KG1 (cell line): ENCODE results near the gene DCP1B.
"Not testable (repeated sequence)": the region's sequence is repeated elsewhere in the genome, so short reads cannot be mapped to it uniquely, and the experiment has no call there.

ENCODE experiments used
- DNase-seq: peaks from one replicate; lab custom pipeline; 2025; lab: John Stamatoyannopoulos, UW

DCP1B gene

GRCh38 chr12:1977109-1977508, 27.1 kb downstream of the DCP1B start:
- no peak for DNase-seq

GRCh38 chr12:1974812-1975211, 29.4 kb downstream of the DCP1B start:
- no peak for DNase-seq

- no peak for DNase-seq
These were observed 31.4 kb downstream of the DCP1B start for GRCh38 chr12:1972856-1973317.

- no peak for DNase-seq
These were observed 32.0 kb downstream of the DCP1B start for GRCh38 chr12:1972260-1972659.

- DNase-seq, result no peak
These were observed 33.8 kb downstream of the DCP1B start for GRCh38 chr12:1970331-1970900.

- DNase-seq, result no peak
These were observed 37.6 kb downstream of the DCP1B start for GRCh38 chr12:1966561-1967226.

- no peak for DNase-seq
These were observed 38.3 kb downstream of the DCP1B start for GRCh38 chr12:1965916-1966315.

- no peak for DNase-seq
These were observed 41.9 kb downstream of the DCP1B start for GRCh38 chr12:1962051-1963020.

GRCh38 chr12:1956716-1957115, 47.5 kb downstream of the DCP1B start:
- no peak for DNase-seq

GRCh38 chr12:1949771-1950470, 54.3 kb downstream of the DCP1B start:
- no peak for DNase-seq

GRCh38 chr12:1948883-1949282, 55.4 kb downstream of the DCP1B start:
- DNase-seq, result no peak

- no peak for DNase-seq
These were observed 57.2 kb downstream of the DCP1B start for GRCh38 chr12:1947081-1947480.

GRCh38 chr12:1946296-1946695, 58.0 kb downstream of the DCP1B start:
- DNase-seq, result no peak

- DNase-seq, result not testable (repeated sequence)
These were observed 58.8 kb downstream of the DCP1B start for GRCh38 chr12:1945502-1945901.

GRCh38 chr12:1939801-1940607, 64.3 kb downstream of the DCP1B start:
- DNase-seq, result no peak

- no peak for DNase-seq
These were observed 64.9 kb downstream of the DCP1B start for GRCh38 chr12:1939331-1939730.

- DNase-seq, result no peak
These were observed 66.6 kb downstream of the DCP1B start for GRCh38 chr12:1937481-1938224.

- no peak for DNase-seq
These were observed 67.6 kb downstream of the DCP1B start for GRCh38 chr12:1936406-1937320.

GRCh38 chr12:1935700-1936378, 68.4 kb downstream of the DCP1B start:
- no peak for DNase-seq
